ENCODE measurements around the gene ERCC1. TPM values are rescaled to one million over a fixed set of nuclear protein-coding genes. Genes with fewer than 3 reads are reported as not detected.

The ERCC1 gene
- total RNA-seq, 1 experiment from 2014 or later = 43.7 TPM

DNA sequence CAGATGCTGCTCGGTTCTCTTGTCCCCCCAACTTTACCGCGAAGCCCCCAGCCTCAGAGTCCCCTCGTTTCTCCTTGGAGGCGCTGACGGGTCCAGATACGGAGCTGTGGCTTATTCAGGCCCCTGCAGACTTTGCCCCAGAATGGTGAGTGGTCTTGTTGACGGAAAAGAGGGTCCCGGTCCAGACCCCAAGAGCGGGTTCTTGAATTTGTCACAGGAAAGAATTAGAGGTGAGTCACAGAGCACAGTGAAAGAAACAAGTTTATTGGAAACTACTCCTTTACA is 16.7 kb downstream of the ERCC1 start:
- ChIA-PET CTCF (interaction anchor here (0.6 to 1.6 kb wide), 4 partner anchors 21 to 85 kb away, joined by 3 to 5 read pairs (median 4); no protein-coding TSS in a partner anchor), POLR2A (no interaction called here)
- H3K36me3 Mint-ChIP-seq = peaks cover 20% of the 10 kb centered on the region
- no peaks in the 10 kb centered on the region for H3K9me3 Mint-ChIP-seq
- H3K4me1 Mint-ChIP-seq = peaks cover 23% of the 10 kb centered on the region
- ATAC-seq = no peak
- no peak for TF ChIP-seq HMGA2 (CRISPR knock-in tag; IDR thresholded peaks at IDR 0.05)
- no peak for TF ChIP-seq NFATC4 (CRISPR knock-in tag; IDR thresholded peaks at IDR 0.05)
- no peak for TF ChIP-seq E2F4 (CRISPR knock-in tag; IDR thresholded peaks at IDR 0.05; ENCODE audit: borderline replicate concordance, low read depth)
- no peak for TF ChIP-seq USF1 (CRISPR knock-in tag; IDR thresholded peaks at IDR 0.05)
- no peak for TF ChIP-seq NR3C1 (CRISPR knock-in tag; conservative IDR thresholded peaks at IDR 0.05; ENCODE audit: low read depth)
- TF ChIP-seq STAT6 (CRISPR knock-in tag; conservative IDR thresholded peaks at IDR 0.05; ENCODE audit: low read depth) = no peak
- TF ChIP-seq ATF6 (CRISPR knock-in tag; IDR thresholded peaks at IDR 0.05) = no peak
- no peak for TF ChIP-seq JAZF1 (CRISPR knock-in tag; IDR thresholded peaks at IDR 0.05)
- no peak for TF ChIP-seq GTF2I (CRISPR knock-in tag; conservative IDR thresholded peaks at IDR 0.05)
- no peak for TF ChIP-seq USF2 (CRISPR knock-in tag; IDR thresholded peaks at IDR 0.05)
- TF ChIP-seq SP1 (CRISPR knock-in tag; conservative IDR thresholded peaks at IDR 0.05) = no peak
- TF ChIP-seq ZNF219 (CRISPR knock-in tag; IDR thresholded peaks at IDR 0.05; ENCODE audit: borderline replicate concordance) = no peak
- no peak for TF ChIP-seq TP53 (CRISPR knock-in tag; IDR thresholded peaks at IDR 0.05)
- no peak for TF ChIP-seq GABPB1 (CRISPR knock-in tag; IDR thresholded peaks at IDR 0.05)
- no peak for TF ChIP-seq CBFB (CRISPR knock-in tag; IDR thresholded peaks at IDR 0.05; ENCODE audit: low read depth)
- no peak for TF ChIP-seq ZNF317 (CRISPR knock-in tag; IDR thresholded peaks at IDR 0.05; ENCODE audit: borderline replicate concordance, low read depth)
- TF ChIP-seq OVOL2 (CRISPR knock-in tag; IDR thresholded peaks at IDR 0.05; ENCODE audit: borderline replicate concordance) = no peak
- H3K4me3 Mint-ChIP-seq = peak overlapping the region; percentile 96
- no peak for DNase-seq (ENCODE audit: low spot score)
- H3K27me3 Mint-ChIP-seq (ENCODE audit: low read depth) = peaks cover 7% of the 10 kb centered on the region; the same call in 1 of the 2 replicates
- no peak overlapping the region for H3K27ac Mint-ChIP-seq

- ATAC-seq = peak; percentile 42
- Mint-ChIP-seq H3K27me3 (ENCODE audit: low read depth) (peaks cover 7% of the 10 kb centered on the region; the same call in 1 of the 2 replicates), H3K4me1 (peaks cover 23% of the 10 kb centered on the region), H3K36me3 (peaks cover 20% of the 10 kb centered on the region), H3K27ac (peak within 1 kb of the TSS; percentile 99), H3K4me3 (peak within 1 kb of the TSS; percentile 96), H3K9me3 (no peaks in the 10 kb centered on the region)
- DNase-seq (ENCODE audit: low spot score) = peak; percentile 80
- POLR2A ChIA-PET = interaction anchor here (0.9 to 1.0 kb wide), 4 partner anchors 10 to 315 kb away, joined by 3 to 4 read pairs (median 3); no protein-coding TSS in a partner anchor
- CTCF ChIA-PET = interaction anchor here (0.6 to 1.6 kb wide), 9 partner anchors 10 to 85 kb away, joined by 3 to 9 read pairs (median 4); no protein-coding TSS in a partner anchor
- TF ChIP-seq ATF2 (CRISPR knock-in tag; IDR thresholded peaks at IDR 0.05; ENCODE audit: borderline replicate concordance, low read depth) (no peak), FOXK1 (CRISPR knock-in tag; IDR thresholded peaks at IDR 0.05) (peak; percentile 69), CREB1 (CRISPR knock-in tag; IDR thresholded peaks at IDR 0.05) (no peak), SP1 (CRISPR knock-in tag; conservative IDR thresholded peaks at IDR 0.05) (peak; percentile 80), FOXP1 (CRISPR knock-in tag; IDR thresholded peaks at IDR 0.05; ENCODE audit: borderline replicate concordance) (peak; percentile 60; the same call in 1 of the 2 replicates), ZNF232 (CRISPR knock-in tag; IDR thresholded peaks at IDR 0.05) (0 out of 2 replicates have a peak, but pooled peaks have one; percentile 29), ETV6 (CRISPR knock-in tag; IDR thresholded peaks at IDR 0.05) (0 out of 2 replicates have a peak, but pooled peaks have one; percentile 8)
- TF ChIP-seq, protein P1, sequence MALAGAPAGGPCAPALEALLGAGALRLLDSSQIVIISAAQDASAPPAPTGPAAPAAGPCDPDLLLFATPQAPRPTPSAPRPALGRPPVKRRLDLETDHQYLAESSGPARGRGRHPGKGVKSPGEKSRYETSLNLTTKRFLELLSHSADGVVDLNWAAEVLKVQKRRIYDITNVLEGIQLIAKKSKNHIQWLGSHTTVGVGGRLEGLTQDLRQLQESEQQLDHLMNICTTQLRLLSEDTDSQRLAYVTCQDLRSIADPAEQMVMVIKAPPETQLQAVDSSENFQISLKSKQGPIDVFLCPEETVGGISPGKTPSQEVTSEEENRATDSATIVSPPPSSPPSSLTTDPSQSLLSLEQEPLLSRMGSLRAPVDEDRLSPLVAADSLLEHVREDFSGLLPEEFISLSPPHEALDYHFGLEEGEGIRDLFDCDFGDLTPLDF (CRISPR knock-in tag; IDR thresholded peaks at IDR 0.05) = 0 out of 2 replicates have a peak, but pooled peaks have one; percentile 33
These were observed 17.3 kb downstream of the ERCC1 start, which contains the start of gene POLR1G for GRCh38 chr19:45406226-45407090. Gene POLR1G, plus strand, starts transcription at chr19:45406644. Its CDS starts 53 bp downstream, at chr19:45406697.

Data from WTC11 (cell line).